Dermis blood vessel endothelial cell (primary cell): ENCODE data around the gene PMEPA1. TPM values are rescaled to one million over a fixed set of nuclear protein-coding genes. Genes with fewer than 3 reads are reported as not detected.

Experiments used
- DNase-seq: peaks from one replicate; pipeline ENCODE4 v3.0.0; 2010
- total RNA-seq: library from RNA; depleted of rRNA; stranded (reverse); fragments of >200 nt; gene quantifications from 2 replicates; pipeline ENCODE4 v1.2.3, GENCODE V29; 2014

Gene PMEPA1
- total RNA-seq, 1 donor from 2014 or later = 1.9 TPM

DNA sequence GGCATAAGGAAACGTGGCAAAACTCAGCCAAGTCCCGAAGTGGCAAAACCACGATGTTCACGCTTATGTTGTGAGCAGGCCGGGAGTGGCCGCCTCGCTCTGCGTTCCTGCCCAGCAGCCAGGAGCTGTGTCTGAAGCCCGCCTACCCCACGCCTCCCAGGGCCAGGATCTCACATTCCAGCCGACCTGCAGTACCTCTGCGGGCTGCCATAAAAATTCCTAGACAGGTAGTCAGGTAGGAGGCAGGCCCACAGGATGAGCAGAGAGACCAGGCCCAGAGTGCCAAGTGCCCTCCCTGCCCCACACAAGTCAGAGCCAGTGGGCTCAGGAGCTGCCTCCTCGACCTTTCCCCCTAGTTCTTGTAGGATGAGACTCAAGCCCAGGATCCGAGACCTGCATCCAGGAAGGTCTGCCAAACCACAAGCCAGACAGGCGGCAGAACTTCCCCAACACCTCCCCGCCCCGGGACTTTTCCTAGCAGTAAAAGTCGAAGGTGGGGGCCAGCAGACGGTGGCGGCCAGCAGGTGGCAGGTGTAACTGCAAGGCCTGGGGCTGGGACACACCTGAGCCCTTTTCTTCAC lies 16.7 kb downstream of the PMEPA1 start:
- no peak for DNase-seq

DNA sequence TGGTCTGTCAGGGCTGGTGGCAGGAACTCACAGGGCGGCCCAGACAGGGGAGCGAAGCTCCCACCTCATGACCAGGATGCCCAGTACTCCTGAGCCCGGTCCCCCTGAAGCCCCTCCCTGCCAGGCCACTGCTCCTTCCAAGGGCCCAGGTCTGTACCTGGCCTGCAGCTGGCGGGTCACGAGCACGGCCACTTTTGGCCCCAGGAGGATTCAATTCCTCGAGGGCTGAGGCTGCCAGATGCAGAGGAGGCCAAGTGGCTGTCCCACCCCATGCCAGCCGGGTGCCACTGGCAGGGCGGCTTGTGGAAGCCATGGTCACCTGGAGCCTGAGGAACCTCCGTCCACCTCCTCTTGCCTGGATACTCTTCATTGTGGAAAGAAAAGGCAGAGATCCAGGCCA lies 17.4 kb downstream of the PMEPA1 start:
- no peak for DNase-seq

DNA sequence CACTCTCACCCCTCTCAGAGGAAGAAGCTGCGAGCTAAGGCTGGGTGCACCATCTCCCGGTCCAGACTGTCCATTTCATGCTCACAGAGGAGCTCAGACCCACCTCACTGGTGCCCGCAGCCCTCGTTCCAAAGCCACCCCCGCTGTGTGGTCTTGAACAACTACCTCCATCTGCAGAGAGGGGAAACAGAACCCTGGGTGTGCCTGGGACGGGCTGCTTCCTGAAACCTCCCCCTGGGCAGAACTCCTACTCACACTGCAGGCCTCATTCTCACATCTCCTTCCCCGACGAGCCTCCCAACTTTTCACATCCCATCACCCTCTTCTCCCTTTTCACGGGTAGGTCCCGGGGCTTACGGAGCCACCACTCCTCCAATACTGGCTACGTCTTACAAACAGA lies 18.1 kb downstream of the PMEPA1 start:
- DNase-seq = no peak

DNA sequence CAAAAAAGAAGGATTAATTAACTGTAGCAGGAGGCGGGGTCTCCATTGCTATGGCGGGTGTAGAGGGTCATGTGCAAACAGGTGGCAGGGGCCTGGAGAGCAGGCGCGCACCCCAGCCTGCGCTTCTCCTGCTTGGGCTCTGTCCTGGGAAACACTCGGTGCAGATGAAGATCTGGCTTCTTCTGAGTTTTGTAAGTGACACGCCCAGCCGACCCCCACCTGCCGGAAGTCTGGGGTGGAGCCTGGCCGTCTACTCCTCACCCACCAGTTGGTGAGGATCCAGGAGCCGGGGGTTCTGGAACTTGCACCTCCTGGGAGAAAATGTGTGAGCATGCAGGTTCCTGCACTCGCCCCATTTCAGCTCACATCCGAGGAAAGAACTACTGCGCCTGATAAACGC lies 19.3 kb downstream of the PMEPA1 start:
- no peak for DNase-seq

DNA sequence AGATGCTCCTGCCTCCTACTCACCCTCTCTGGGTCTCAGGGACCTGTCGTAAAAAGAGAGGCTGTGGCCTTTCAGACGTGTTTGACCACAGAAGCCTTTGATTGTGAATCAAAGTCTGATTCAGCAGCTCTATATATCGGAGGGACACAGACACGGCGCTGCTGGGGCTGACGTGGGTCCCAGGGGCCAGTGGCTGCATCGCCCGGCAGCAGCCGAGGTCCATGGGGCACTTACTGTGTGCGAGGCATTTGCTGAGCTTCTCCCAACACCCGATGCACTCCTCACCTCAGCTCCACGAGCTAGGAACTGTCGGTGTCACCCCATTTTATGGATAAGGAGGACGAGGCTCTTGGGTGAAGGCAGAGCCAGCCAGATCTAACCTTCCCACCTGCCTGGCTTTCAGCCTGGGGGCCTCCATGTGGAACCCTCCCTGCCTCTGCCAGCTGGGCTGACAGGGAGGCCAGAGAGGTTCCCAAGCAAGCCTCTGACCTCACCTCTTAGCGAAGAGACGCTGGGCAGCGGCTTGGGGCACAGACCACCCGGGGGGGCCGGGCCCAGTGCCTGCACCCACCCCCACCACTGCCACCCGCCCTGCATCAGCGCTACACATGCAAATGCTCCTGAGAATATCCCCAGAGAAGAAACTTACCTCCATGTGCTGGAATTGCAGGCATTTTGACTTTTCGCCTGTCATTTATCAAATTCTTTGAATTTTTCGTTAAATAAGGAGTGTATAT lies 19.9 kb downstream of the PMEPA1 start:
- no peak for DNase-seq

DNA sequence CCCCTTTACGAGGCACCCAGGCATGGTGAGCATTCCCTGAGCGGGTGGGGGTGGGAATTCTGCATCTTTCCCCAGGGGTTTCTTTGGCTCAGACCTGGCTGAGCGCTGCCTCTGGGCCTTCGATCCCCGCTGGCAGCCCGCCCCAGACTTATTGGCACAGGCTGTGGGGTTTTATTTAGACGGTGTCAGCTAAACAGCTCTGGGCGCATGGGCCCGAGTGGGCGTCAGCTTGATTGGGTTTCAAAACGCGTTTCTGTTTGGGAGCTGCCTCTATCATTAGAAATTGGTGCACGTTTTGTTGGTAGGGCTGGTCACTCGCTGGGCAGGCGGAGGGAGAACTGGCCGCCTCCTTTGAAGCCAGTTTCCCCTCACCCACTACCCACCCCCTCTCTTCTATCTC lies 21.0 kb downstream of the PMEPA1 start:
- no peak for DNase-seq

DNA sequence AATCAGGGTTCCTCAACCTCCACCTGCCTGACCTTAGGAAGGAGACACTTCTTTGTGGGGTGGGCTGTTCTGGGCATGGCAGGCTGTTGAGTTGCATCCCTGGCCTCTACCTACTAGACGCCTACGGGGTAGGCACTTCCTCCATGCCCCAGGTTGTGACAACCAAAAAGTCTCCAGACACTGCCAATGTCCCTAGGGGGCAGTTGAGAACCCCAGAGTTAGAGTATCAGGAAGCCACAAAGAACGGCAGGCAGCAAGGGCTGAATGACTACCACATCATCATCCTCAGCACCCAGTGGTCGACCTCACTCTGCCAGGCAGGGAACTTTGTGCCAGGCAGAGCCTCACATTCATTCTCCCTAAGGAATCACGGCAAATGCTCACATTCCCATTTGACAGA lies 21.5 kb downstream of the PMEPA1 start:
- DNase-seq = no peak

DNA sequence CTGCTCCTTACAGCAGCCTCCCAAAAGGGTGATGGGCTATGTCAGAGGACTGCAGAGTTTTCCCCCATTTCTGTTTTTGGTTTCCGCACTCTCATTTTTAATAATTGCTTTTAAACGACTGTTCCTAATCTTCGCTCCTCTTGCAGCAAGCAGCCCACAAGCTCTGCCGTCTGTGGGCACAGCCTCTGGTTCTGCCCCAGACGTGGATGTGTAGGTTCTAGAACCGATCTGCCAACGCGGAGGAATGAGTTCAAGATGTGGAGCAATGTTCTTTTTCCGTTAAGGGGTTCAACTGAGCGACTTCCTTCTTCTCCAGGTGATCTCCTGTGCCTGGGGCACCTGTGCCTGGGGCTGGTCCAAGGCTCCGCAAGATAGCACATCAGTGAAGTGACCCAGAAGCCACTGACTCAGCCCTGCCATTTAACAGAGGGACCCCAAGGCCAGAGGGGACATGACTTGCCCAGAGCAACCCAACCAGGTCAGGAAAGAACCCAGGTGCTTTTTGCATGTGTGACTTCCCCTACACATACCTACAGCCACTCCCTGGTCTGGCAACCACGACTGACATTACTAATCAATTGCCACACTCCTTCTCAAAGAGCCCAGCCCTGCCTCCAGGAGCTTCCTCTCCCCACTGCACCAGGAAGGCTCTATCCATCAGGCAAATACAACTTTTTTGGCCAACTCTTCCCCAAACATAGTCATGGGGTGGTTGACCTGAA lies 22.7 kb downstream of the PMEPA1 start:
- no peak for DNase-seq

DNA sequence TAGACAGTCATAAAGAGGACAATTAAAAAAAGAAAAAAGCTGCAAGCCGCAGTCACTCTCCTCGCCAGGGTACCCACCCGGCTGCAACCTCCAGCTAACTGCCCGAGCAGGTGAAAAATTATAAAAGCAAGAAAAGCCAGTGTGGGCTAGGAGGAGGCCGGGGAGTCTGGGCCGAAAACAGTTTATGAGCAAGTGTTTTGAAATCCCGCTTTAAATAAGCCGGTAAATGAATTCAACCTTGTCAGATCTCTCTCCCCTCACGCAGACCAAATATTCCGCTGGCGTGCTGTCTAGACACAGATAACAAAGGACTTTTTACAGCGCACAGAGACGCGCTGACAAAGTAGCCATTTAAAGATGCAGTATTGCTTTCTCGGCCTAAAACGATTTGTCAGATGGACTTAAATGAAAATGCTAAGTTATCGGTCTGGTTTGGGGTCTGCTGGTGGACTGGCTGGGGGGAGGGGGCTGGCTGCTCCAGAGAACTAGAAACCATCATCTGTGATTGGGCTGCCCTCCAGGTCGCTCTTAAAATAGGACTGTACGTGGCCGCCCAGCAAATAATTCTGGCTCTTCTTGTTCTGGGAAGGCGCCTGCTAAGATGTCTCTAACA lies 24.6 kb downstream of the PMEPA1 start:
- DNase-seq = no peak

DNA sequence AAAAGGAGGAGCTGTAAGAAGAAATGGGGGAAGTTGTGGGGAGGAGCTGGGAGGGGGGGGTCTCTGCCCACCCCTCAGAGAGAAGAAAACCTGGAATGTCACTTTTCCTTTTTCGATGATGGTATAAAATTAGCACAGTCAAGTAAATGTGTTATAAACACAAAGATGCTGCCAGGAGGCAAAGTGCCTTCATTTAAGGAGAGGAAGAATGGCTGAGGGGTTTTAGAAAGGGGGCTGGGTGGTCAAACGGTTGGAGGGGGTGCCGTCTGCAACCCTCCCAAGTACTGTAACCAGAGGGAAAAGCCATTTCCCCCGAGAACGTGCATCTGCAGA lies 25.0 kb downstream of the PMEPA1 start:
- no peak for DNase-seq

DNA sequence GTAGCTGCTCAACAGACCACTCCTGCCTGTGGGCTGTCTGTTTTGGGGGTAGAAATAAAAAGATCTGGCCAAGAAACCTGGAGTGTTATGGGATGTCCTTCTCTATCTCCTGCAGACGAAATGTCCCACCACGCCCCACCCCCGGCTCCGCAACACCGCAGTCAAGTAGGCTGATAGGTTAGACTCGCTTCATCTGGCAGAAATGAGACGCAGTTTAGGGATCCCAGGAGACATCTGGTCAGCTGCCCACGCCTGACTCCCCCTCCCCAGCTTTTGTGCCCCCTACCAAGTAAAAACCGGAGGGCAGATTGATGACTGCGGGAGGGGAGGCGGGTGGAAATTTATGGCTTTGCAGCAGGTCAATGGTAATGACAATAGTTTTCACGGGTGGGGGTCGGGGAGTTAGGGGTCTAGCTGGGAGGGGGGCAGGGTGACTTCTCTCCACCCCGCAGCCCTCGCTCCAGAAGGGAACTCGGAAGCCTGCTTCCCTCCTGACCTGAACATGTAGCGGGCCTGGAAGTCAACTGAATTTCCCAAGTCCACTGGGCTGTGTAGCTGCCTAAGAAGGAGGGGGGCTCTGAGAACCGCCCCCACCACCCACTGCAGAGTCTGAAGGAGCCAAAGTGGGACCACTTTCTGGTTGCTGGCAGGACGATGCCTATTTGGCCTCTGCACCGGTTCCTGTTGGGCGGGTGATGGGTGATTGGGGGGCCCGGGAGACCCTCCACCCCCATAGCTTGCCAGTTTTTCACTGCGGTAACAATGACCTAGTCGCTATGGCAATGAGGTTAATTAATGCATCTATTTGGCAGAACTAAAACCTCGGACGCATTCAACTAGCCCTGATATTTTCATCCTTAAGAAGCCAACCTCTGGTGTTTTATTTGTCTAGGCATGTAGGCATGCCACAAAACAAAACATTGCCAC lies 25.7 kb downstream of the PMEPA1 start:
- DNase-seq = no peak

DNA sequence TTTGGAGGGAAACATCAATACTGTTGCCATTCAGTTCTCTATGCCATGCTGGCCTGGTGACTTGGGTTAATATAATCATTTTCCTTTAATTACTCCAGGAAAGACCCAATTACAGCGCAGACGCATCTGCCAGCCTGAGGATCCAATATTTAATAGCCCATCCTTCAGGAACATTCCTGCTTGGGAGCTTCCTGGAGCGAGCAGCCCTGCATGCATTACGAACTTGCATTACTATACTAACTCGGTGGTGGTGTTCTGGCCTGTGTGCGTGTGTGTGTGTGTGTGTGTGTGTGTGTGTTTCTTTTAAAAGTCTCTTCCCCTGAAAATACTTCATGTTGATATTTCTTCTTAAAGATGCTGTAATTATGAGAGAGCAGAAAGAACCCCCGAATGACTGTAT lies 26.5 kb downstream of the PMEPA1 start:
- DNase-seq = no peak

DNA sequence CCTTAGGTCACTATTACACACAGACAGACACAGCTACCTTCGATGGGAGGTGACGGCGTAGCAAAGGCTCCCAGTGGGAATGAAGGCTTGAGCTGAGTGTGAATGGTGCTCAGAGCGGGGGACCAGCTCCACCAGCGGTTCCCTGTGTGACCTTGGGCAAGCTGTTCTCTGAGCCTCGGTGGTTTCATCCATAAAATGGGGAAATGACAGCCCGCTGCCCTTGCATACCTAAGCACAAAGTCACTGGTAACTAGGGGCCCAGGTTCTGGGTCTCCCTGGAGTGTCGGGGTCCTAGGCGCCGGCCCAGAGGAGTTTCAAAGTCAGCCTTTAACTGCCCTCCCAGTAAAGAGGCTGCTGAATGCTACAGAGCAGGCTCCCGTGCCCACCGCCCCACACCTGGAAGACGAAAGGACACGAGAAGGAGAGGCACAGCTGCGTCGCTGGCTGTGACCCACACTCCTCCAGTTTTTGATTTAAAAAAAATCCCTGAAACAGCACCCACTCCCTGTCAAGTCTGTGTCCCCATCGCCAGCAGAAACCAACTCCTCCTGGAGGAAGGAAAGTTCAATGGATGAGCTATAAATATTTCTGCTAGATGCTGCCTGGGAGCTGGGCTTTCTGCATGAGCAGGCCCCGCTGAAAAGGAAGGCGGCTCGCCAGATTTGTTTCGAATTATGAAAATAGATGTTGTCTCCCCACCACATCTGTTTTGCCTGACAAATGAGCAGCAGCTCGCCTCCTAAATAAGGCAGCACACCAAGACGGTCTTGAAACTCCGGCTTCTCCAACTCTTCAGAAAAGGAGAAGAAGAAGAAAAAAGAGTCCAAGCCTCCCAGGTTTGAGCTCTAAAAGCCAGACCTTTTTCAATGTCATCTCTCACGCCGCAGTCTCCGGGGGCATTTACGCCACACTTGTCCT lies 27.4 kb downstream of the PMEPA1 start:
- DNase-seq = no peak

DNA sequence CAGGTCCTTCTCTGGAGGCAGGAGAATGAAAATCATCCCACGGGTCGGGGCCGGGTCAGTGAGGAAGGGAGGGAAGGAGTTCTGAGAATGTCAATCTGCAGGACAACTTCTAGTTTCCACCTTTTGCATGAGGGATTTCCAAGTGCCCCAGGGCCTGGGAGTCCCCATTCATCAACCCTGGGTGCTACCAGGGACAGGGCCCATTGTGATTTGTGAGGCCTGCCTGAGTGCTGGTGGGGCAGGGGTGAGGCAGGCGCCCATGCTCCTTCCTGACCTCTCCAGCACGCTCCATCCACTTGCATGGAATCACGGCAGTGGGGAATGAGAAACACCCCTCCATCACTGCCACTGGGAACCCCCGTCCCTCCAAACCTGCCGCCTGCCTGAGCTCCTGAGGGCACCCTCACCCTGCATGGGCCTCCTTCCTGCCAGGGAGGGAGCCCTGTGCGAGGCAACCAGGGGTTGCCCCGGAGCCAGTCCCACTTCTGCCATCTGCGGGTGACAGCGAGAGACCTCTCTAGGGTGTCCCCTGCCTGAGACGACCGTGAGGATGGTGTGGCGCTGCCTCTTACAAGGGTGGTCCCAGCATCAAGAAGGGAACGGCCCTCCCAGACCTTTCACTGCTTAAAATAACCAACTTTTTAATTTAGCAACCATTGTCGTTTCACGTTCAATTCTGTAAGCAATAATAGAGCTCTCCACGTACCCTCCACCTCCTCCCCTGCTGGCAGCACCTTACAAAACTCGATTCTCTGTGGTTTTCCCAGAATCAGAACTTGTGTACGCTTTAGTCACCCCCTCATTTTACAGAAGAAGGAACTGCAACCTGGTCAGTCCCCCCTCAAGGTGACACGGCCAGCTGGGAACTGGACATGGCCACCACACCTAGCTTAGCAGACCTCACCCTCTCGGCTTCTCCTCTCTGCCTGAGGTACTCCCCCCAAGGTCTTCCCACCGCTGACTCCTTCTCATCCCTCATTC lies 28.6 kb downstream of the PMEPA1 start:
- no peak for DNase-seq

DNA sequence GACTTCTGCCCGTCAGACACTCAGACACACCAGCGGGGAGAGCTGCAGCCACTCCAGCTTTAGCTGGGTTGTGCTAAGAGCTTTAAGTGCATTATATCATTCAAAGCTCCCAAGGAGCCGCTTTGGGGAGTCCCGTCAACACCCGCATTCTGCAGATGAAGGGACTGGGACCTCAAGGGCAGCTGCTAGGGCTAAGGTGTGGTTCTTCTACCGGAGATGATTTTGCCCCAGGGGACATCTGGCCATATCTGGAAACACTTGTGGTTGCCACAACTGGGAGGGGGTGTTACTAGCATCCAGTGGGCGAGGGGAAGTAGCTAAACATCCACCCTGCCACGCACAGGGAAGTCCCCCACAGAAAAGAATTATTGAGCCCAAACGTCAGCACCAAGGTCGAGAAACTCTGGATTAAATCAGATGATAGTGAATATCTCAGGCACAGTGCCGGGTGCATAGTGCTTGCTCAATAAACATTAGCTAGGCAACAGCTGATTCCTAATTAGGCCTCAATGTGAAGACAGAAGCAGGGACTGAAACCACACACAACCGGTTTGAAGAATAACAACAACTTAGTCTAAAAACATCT lies 29.6 kb downstream of the PMEPA1 start:
- DNase-seq = no peak

DNA sequence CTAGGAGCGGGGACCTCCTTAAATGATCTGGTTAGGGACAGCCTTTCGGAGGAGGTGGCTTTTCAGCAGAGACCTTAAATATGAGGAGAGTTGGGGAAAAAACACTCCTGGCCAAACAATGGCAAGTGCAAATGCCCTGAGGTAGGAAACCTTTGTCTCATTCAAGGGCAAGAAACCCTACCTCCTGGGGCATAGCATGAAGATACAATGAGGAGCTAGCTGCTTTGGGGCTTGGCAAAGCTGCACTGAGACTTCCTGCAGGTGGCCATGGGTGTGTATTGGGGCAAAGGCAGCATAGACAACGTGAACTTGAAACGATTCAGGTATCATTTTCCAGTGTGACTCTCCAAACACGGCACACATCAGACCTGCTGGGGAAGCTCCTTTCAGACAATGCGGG lies 30.7 kb downstream of the PMEPA1 start:
- DNase-seq = no peak

DNA sequence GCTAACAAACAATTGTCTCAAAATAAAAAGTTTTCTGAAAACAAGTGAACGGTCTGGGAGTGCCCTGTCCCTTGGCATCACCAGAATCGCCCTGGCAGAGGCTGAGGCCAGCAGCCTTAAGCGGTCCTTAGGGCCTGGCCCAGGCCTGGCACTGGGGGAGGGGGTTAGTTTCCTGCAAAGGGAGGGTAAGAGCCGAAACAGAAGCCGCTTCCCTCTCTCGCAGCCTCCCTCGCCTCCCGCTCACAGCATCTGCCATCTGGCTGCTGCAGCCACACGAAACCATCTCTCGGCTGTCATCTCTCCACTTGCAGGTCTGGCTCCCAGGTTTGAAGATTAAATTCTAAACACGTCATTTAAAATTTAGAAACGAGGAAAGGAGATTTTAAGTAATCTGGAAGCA lies 31.5 kb downstream of the PMEPA1 start:
- DNase-seq = no peak

DNA sequence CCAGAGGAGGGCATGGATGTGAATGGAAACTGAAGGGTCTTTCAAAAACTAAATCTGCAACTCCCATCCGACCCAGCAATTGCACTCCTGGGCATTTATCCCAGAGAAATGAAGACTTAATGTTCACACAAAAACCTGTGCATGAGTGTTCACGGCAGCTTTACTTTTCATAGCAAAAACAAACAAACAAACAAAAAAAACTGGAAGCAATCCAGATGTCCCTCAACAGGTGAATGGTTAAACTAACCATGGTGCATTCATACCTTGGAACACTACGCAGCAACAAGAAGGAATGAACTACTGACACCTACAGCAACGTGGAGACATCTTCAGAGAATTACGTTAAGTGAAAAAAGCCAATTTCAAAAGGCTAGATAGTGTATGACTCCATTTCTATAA lies 32.2 kb downstream of the PMEPA1 start:
- no peak for DNase-seq

DNA sequence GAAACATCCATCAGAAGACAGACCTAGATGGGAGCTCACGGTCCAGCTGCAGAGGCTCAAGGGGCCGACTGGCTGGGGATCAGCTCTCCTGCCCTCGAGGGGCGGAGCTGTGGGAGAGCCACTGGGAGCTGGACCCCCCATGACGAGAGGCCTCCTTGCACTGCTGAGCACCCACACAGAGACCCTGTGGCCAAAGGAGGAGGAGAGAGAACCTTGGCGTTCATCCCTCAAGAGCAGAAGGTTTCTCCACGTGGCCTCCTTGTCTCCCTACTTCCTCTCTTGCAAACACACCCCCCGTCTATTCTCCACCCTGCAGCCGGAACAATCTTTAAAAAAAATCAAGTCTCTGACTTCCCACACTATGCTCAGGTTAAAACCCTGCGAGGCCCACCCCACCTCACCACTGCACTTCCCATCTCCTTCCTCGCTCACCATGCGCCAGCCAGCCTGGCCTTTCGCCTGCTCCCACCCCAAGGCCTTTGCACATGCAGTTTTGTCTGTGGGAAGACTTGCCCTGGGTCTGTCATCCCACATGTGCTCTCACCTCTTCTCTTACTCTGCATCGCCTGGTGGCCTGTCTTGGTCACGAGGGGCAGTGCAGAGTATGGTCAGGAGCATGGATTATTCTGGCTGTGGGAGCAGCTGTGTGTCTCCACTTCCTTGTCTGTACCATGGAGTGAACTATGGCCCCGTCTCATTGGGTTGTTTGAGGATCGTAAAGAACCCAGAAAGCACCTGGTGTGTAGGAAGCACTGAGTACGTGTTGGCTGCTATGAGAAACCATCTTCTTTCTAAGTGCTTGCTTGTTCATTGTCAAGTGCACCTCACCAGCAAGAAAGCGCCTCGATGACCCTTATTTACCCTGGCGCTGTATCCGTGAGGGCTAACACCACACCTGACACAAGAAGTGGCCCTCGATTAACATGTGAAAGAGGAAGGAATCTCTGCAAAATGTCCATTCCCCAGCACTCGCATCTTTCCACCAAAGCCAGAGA lies 32.9 kb downstream of the PMEPA1 start:
- DNase-seq = no peak
